Psoas muscle (tissue), 8 donors: ENCODE measurements around the gene ETV7. TPM values are rescaled to one million over a fixed set of nuclear protein-coding genes. Genes with fewer than 3 reads are reported as not detected.
A peak's percentile ranks its signal among the peaks of the same experiment; 100 is the strongest.

ENCODE experiments used
- ATAC-seq, 4 donors: fragments of 200-7000 bp; cut with Tn5 transposase; one replicate each; pipeline ENCODE4 v1.9.1; 2020; ENCODE audit warnings: moderate library complexity in 3 of 4, mild to moderate bottlenecking in 2 of 4
- DNase-seq, 2 donors: peaks; one replicate each; pipeline ENCODE4 v3.0.0-alpha.2; 2020
- H3K27ac ChIP-seq: fragments of 200-600 bp; one replicate; pipeline ENCODE4 v1.8.0; 2022
- H3K27me3 ChIP-seq, 3 donors: fragments of 200-600 bp in 1 of 3; one replicate each; pipeline versions ENCODE4 v1.6.1 to v1.8.0; 2013 to 2022; ENCODE audit warnings: low read length in 2 of 3, mild to moderate bottlenecking in 2 of 3, moderate library complexity in 1 of 3; ENCODE audit not compliant: insufficient read depth in 3 of 3
- H3K36me3 ChIP-seq, 2 donors: fragments of 200-600 bp in 1 of 2; one replicate each; pipeline versions ENCODE4 v1.6.1 to v1.8.0; 2013 to 2022; ENCODE audit warnings: low read depth in 1 of 2, mild to moderate bottlenecking in 1 of 2, moderate library complexity in 1 of 2; ENCODE audit not compliant: insufficient read depth in 1 of 2
- H3K4me1 ChIP-seq: fragments of 200-600 bp; one replicate; pipeline ENCODE4 v1.8.0; 2022
- H3K4me3 ChIP-seq: fragments of 200-600 bp; one replicate; pipeline ENCODE4 v1.8.0; 2022; ENCODE audit warnings: mild to moderate bottlenecking
- H3K9me3 ChIP-seq: fragments of 200-600 bp; one replicate; pipeline ENCODE4 v1.8.0; 2022
- WGBS, 3 donors: extraction: QIAGEN DNeasy Blood & Tissue Kit; methylation state at CpG; one replicate each; pipeline versions ENCODE4 v1.1.6 to v1.1.7; 2013; 5-methylcytosine and 5-hydroxymethylcytosine counted together
- intact Hi-C, 2 donors: fragments of 100-400 bp; cut with DNase I; formaldehyde crosslinking; loops; one replicate each; pipeline versions ENCODE4 v1.11.0 to v1.14.2; 2022
- polyA plus RNA-seq, 3 donors: library from polyadenylated mRNA; stranded (reverse); fragments of 200-250 nt; gene quantifications; one replicate each; pipeline ENCODE4 v1.2.3, GENCODE V29; 2013
- total RNA-seq, 4 donors: library from RNA; stranded (reverse); fragmentation: NEBNext Ultra II Directional in 2 of 4; extraction: Animal tissue kit (Norgen Biotek cat#: 25700) in 2 of 4; gene quantifications; one replicate each; pipeline versions ENCODE4 v1.2.1 to v1.2.4, GENCODE V29; 2021 to 2023
- TF ChIP-seq, protein P1 (sequence below): fragments of 200-600 bp; IDR thresholded peaks from one replicate; pipeline ENCODE4 v1.8.0; 2022; ENCODE audit warnings: antibody characterized with exemption
- donor health status: healthy with polysubstance abuse.
- donor health status: DM: no; HTN: no; CAD: no; lungs with moderate emphysema.
- donor health status: Bipolar disorder and iron deficiency.
- donor health status: healthy.
- donor health status: DM: yes; HTN: yes; CAD: no.
- donor health status: DM: no; HTN: no; CAD: no.
- donor health status: DM: no; HTN: no; CAD: no.
- donor health status: DM: yes; HTN: yes; CAD: no.

The ETV7 gene
- total and polyA plus RNA-seq, 7 donors = 0.06 to 0.09 TPM; not detected in 5

DNA sequence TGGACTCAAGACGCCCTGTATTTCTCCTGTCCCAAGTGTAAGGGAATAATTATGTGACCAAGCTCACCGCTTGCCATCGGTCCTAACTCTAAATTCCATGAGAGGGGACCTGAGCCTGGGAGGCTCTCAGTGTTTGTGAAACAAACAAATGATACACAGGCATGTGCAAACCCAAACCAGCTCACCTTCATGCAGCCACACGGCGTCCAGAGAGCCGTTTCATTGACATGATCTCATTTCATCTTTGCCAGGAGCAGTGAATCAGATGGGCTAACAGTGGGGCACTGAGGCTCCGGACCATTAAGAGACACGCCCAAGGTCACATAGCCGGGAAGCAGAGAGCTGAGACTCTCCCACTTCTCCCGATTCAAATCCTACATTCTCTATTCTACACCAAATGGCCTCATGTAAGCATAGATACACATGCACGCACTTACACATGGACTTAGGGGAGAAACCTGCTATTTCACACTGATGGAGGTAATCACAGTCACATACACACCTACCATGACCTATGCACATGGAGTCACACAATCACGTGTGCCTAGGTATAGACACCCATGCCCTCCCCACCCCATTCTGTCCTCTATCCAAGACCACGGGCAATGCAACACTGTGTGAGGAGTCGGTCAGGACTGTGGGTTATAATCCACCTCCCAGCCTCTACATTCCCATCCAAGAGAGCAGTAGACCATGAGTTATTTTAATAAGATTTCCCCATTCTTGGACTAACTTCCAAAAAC is 51.8 kb downstream of the ETV7 start:
- peaks cover 0 to 52% (median 13%) of the 10 kb centered on the region in 3 donors for H3K27me3 ChIP-seq
- H3K4me3 ChIP-seq = no peak overlapping the region
- TF ChIP-seq, protein P1, sequence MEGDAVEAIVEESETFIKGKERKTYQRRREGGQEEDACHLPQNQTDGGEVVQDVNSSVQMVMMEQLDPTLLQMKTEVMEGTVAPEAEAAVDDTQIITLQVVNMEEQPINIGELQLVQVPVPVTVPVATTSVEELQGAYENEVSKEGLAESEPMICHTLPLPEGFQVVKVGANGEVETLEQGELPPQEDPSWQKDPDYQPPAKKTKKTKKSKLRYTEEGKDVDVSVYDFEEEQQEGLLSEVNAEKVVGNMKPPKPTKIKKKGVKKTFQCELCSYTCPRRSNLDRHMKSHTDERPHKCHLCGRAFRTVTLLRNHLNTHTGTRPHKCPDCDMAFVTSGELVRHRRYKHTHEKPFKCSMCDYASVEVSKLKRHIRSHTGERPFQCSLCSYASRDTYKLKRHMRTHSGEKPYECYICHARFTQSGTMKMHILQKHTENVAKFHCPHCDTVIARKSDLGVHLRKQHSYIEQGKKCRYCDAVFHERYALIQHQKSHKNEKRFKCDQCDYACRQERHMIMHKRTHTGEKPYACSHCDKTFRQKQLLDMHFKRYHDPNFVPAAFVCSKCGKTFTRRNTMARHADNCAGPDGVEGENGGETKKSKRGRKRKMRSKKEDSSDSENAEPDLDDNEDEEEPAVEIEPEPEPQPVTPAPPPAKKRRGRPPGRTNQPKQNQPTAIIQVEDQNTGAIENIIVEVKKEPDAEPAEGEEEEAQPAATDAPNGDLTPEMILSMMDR = no peak
- no peaks in the 10 kb centered on the region for H3K4me1 ChIP-seq
- intact Hi-C loops = no loop called here
- DNase-seq (no peak), ATAC-seq (no peak)
- H3K36me3 ChIP-seq = no peaks in the 10 kb centered on the region
- no peak overlapping the region for H3K27ac ChIP-seq
- H3K9me3 ChIP-seq = no peaks in the 10 kb centered on the region
- 88 to 93% (median 88%) methylated on average over 14 of the region's 14 CpGs for WGBS, 3 donors

GRCh38 chr6:36334832-36335459 is 52.5 kb downstream of the ETV7 start:
- intact Hi-C loops = no loop called here
- DNase-seq = no peak
- Histone ChIP-seq H3K27ac (no peak overlapping the region), H3K4me3 (no peak overlapping the region), H3K27me3 (peaks cover 0 to 48% (median 13%) of the 10 kb centered on the region in 3 donors), H3K9me3 (no peaks in the 10 kb centered on the region), H3K36me3 (no peaks in the 10 kb centered on the region), H3K4me1 (no peaks in the 10 kb centered on the region)
- TF ChIP-seq, protein P1 = no peak
- WGBS, 3 donors = 73 to 76% (median 75%) methylated on average over 14 of the region's 14 CpGs
- no peak for ATAC-seq

- peaks cover 0 to 48% (median 10%) of the 10 kb centered on the region in 3 donors for H3K27me3 ChIP-seq
Measured at GRCh38 chr6:36333931-36334725, 53.3 kb downstream of the ETV7 start.

GRCh38 chr6:36333171-36333895 is 54.1 kb downstream of the ETV7 start:
- no peaks in the 10 kb centered on the region for H3K9me3 ChIP-seq
- no peak overlapping the region for H3K4me3 ChIP-seq
- 67 to 69% (median 67%) methylated on average over 8 of the region's 8 CpGs for WGBS, 3 donors
- TF ChIP-seq, protein P1 = no peak
- H3K4me1 ChIP-seq = no peaks in the 10 kb centered on the region
- intact Hi-C loops = no loop called here
- H3K27me3 ChIP-seq = peaks cover 0 to 44% (median 10%) of the 10 kb centered on the region in 3 donors
- no peak for ATAC-seq
- DNase-seq = no peak
- no peak overlapping the region for H3K27ac ChIP-seq
- H3K36me3 ChIP-seq = no peaks in the 10 kb centered on the region

More at GRCh38 chr6:36333931-36334725, 53.3 kb downstream of the ETV7 start:
- WGBS, 3 donors = 20 to 27% (median 23%) methylated on average over 20 of the region's 20 CpGs
- Histone ChIP-seq H3K4me3 (no peak overlapping the region), H3K36me3 (no peaks in the 10 kb centered on the region), H3K4me1 (no peaks in the 10 kb centered on the region), H3K27ac (no peak overlapping the region), H3K9me3 (no peaks in the 10 kb centered on the region)
- ATAC-seq (peak in 1 of 4 donors; percentile 47), DNase-seq (no peak)
- intact Hi-C loops = no loop called here
- TF ChIP-seq, protein P1 = no peak
